GM20000 (cell line): ENCODE data around the gene EMP1.

Experiments
- DNase-seq: peaks from one replicate; pipeline ENCODE4 v3.0.0; 2012; ENCODE audit warnings: low spot score
- TF ChIP-seq, protein P1 (sequence below): IDR thresholded peaks from 2 replicates; pipeline ENCODE4 v1.5.1; 2012; ENCODE audit warnings: mild to moderate bottlenecking, control low read depth; ENCODE audit errors: extremely low read depth, missing control alignments

EMP1 gene

DNA sequence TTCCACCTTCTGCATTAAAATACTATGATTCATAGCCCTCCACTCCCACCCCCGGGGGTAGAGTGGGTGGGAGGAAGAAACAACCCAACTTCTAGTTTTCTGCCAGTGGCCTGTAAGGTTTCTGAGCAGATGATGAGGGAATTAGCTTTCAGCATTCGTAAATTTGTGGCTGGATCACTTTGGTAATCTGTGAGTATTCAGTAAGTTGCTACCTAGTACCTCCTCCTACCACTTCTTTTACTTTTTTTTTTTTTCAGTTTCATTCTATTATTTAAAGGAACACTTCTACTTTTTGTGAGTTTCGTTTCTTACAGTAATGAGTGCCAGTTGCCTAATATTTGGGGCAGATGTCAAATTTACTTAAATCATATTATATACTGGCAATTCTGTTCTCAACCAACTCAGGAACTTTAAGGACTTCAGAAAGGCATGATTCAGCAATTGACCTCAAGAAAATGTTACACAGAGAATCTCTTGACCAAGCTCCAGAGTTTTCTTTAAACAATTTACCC is 42.4 kb upstream of the EMP1 start:
- TF ChIP-seq, protein P1, sequence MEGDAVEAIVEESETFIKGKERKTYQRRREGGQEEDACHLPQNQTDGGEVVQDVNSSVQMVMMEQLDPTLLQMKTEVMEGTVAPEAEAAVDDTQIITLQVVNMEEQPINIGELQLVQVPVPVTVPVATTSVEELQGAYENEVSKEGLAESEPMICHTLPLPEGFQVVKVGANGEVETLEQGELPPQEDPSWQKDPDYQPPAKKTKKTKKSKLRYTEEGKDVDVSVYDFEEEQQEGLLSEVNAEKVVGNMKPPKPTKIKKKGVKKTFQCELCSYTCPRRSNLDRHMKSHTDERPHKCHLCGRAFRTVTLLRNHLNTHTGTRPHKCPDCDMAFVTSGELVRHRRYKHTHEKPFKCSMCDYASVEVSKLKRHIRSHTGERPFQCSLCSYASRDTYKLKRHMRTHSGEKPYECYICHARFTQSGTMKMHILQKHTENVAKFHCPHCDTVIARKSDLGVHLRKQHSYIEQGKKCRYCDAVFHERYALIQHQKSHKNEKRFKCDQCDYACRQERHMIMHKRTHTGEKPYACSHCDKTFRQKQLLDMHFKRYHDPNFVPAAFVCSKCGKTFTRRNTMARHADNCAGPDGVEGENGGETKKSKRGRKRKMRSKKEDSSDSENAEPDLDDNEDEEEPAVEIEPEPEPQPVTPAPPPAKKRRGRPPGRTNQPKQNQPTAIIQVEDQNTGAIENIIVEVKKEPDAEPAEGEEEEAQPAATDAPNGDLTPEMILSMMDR = no peak
- DNase-seq = no peak

DNA sequence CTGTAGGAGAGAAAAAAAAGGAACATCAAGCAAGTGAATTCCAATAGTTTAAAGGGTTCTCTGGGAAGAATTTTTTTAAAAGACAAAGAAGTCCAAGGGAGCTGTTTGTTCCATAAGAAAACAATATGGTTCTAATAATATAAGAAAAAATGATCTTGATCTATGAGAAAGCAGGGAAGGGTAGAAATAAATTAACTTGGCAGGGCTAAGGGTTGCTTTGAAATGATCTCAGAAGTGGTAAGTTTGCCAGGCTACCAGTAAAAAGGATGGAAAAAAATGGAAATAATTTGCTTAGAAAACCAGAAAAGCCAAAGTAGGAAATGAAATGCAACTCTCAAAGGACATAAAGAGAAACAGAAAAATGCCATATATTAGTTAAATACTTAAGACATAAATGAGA is 41.7 kb upstream of the EMP1 start:
- TF ChIP-seq, protein P1 = no peak
- no peak for DNase-seq

DNA sequence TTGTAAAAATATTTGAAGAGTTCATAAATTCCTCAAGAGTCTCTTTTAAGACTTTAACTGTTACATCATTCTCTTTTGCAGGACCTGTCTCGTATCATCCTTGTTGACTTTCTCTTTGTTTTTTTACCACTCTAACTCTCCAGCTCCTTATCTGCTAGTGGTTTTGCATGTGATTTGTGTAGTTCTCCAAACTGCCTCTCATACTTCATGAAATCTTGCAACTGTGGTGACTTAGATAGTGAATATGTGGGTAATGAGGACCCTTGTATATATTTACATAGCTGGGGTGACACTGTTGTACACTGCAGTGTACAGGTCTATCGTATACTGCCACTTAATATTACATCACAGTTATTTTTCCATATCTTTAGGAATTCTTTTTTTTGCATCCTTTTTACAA is 40.2 kb upstream of the EMP1 start:
- no peak for DNase-seq
- TF ChIP-seq, protein P1 = no peak

DNA sequence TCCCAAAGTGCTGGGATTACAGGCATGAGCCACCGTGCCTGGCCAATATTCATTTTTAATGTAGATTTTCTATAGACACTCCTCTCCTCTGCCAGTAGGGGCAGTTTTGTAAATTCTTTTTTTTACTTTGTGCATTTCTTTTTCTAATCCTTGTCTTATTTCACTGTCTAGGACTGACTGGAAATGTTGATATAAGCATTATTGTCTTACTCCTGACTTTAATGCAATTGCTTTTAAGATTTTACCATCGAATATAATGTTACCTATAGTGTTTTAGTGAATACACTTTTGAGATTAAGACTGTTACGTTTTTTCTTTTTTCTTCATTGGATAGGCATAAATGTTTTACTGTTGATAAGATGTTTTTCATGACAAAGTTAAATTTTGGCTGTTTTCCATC is 35.4 kb upstream of the EMP1 start:
- TF ChIP-seq, protein P1 = no peak
- DNase-seq = no peak

DNA sequence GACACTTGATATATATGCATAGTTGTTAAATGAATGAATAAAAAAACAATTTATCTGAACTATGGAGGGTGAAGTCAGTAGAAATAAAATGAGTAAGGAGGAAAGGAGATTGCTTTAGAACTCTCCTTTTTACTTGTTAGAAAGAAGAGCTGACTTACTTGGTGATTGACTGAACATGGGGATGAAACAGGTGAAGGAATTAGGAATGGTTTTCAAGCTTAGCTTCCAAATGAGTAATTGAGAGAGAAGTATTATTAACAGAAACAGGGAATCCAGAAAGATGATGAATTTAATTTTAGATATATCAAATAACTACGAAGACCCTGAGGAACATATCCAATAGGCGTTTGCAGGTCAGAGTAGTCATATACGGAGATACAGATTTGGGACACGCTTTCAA is 33.6 kb upstream of the EMP1 start:
- DNase-seq = no peak
- TF ChIP-seq, protein P1 = no peak

DNA sequence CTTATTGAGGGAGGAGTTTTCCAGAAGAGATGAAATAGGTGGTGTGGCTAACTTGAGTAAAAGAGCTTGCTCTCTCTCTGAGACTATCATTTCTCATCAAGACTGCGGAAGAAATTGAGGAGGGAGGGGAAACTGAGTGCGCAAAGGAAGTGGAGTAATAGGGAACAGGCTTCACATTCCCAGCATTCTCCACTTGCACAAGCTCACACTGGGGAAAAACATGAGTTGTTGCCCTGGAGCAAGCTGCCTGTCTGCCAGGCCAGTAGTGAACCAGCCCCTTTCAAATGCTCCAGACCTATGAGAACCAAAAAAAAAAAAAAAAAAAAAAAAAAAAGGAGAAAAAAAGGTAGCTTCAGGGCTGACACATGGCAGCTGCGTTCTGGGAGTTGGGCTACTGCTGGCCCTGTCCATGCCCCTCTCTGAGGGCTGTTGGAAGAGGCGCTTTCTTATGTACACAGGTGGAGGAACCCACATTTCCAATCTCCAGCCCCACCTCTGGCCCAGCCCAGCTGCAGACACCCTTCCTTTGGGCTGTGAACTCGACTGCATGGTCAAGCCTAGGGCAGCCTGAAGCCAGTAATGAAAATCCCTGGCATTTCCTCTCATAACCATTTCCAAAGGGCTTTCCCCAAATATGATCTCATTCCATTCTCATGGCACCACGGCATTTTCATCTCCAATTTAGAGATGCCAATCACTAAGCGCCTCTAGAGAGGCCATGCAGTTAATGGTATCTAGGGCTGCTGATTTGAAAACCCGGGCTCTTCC is 32.5 kb upstream of the EMP1 start:
- TF ChIP-seq, protein P1 = no peak
- no peak for DNase-seq

DNA sequence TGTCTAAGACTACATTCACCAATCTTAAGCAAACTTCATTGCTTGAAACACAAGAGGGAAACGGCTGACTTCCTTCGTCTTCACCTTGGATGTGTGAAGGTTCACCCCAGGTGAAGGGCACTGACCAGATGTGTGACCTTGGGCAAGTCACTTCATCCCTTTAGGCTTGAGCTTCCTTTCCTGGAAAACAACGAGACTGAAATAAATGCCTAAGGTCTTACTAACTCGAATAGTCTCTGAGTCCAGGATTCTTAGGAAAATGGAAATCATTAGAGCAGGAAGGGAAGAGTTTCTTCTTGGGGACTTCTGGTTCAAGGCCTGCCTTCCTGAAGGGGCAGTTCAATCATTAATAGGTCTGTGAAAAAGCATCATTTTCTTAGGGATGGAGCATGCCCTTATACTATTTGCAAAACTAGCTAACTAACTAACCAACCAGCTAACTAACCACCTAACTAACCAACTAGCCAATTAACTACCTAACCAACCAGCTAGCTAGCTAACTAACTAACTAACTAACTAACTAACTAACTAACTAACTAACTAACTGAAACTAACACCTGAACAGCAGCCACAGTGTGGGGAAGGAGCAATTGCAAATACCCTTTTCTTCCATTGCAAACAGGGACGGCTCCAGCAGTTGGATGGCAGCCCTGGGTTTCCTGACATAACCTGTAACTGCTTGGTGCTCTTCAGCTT is 31.5 kb upstream of the EMP1 start:
- TF ChIP-seq, protein P1 = no peak
- no peak for DNase-seq
